Measurements from ENCODE around the gene NFAT5.

GRCh38 chr16:69699915-69700314 lies 134.1 kb downstream of the NFAT5 start:
- TF ChIP-seq CTCF (conservative IDR thresholded peaks at IDR 0.05; ENCODE audit: low read length): no peak
- TF ChIP-seq EZH2phosphoT487 (IDR thresholded peaks at IDR 0.05; ENCODE audit: borderline replicate concordance, low read depth, low read length): no peak
